ENCODE results near the gene PRKAR2A. TPM values are rescaled to one million over a fixed set of nuclear protein-coding genes. Genes with fewer than 3 reads are reported as not detected.
"Not testable (repeated sequence)": the region's sequence is repeated elsewhere in the genome, so short reads cannot be mapped to it uniquely, and the experiment has no call there.

The PRKAR2A gene
- total RNA-seq, 2 donors from 2014 or later: 38.9 to 41.2 TPM

GRCh38 chr3:48739617-48739954, 108.1 kb downstream of the PRKAR2A start:
- TF ChIP-seq CTCF (conservative IDR thresholded peaks at IDR 0.05): no peak
- no peaks in the 10 kb centered on the region for H3K36me3 ChIP-seq (ENCODE audit: control insufficient read depth, insufficient read depth, low read length)
- WGBS, 2 experiments (ENCODE audit: insufficient coverage in 1 of 2, insufficient read length in 1 of 2): 85 to 100% methylated on average over 3 to 6 of the region's 6 CpGs
- H3K27ac ChIP-seq (ENCODE audit: low read depth, low read length): no peak overlapping the region
- peaks cover 5% of the 10 kb centered on the region for H3K4me1 ChIP-seq (ENCODE audit: control insufficient read depth, insufficient read depth, low read length)
- H3K9me3 ChIP-seq (ENCODE audit: control insufficient read depth, low read length): no peaks in the 10 kb centered on the region
- Mint-ChIP-seq H3K36me3 (ENCODE audit: low read depth) (no peaks in the 10 kb centered on the region), H3K4me1 (peaks cover 11% of the 10 kb centered on the region), H3K4me3 (no peak overlapping the region), H3K9me3 (peaks cover 6% of the 10 kb centered on the region), H3K27me3 (ENCODE audit: insufficient read depth) (no peaks in the 10 kb centered on the region), H3K27ac (no peak overlapping the region)
- no peaks in the 10 kb centered on the region for H3K27me3 ChIP-seq (ENCODE audit: control insufficient read depth, insufficient read depth, low read length, poor library complexity, severe bottlenecking)
- DNase-seq: no peak
- H3K9ac ChIP-seq (ENCODE audit: extremely low read depth, low read length, poor library complexity, severe bottlenecking): no peak overlapping the region
- H3K4me3 ChIP-seq (ENCODE audit: low read length): no peak overlapping the region

GRCh38 chr3:48738926-48739616, 108.6 kb downstream of the PRKAR2A start:
- H3K27ac ChIP-seq (ENCODE audit: low read depth, low read length): no peak overlapping the region
- H3K9me3 Mint-ChIP-seq: peaks cover 6% of the 10 kb centered on the region
- H3K4me1 Mint-ChIP-seq: peaks cover 11% of the 10 kb centered on the region
- WGBS, 2 experiments (ENCODE audit: insufficient coverage in 1 of 2, insufficient read length in 1 of 2): 91 to 100% methylated on average over 2 to 9 of the region's 9 CpGs
- H3K4me1 ChIP-seq (ENCODE audit: control insufficient read depth, insufficient read depth, low read length): peaks cover 5% of the 10 kb centered on the region
- H3K27me3 ChIP-seq (ENCODE audit: control insufficient read depth, insufficient read depth, low read length, poor library complexity, severe bottlenecking): no peaks in the 10 kb centered on the region
- H3K9me3 ChIP-seq (ENCODE audit: control insufficient read depth, low read length): no peaks in the 10 kb centered on the region
- no peak overlapping the region for H3K27ac Mint-ChIP-seq
- no peak for DNase-seq
- H3K4me3 ChIP-seq (ENCODE audit: low read length): no peak overlapping the region
- no peak for TF ChIP-seq CTCF (conservative IDR thresholded peaks at IDR 0.05)
- H3K36me3 ChIP-seq (ENCODE audit: control insufficient read depth, insufficient read depth, low read length): no peaks in the 10 kb centered on the region
- no peaks in the 10 kb centered on the region for H3K27me3 Mint-ChIP-seq (ENCODE audit: insufficient read depth)
- H3K4me3 Mint-ChIP-seq: no peak overlapping the region
- H3K9ac ChIP-seq (ENCODE audit: extremely low read depth, low read length, poor library complexity, severe bottlenecking): no peak overlapping the region
- H3K36me3 Mint-ChIP-seq (ENCODE audit: low read depth): no peaks in the 10 kb centered on the region

GRCh38 chr3:48738144-48738536, 109.5 kb downstream of the PRKAR2A start:
- no peak for DNase-seq
- no peaks in the 10 kb centered on the region for H3K27me3 ChIP-seq (ENCODE audit: control insufficient read depth, insufficient read depth, low read length, poor library complexity, severe bottlenecking)
- no peak overlapping the region for H3K4me3 ChIP-seq (ENCODE audit: low read length)
- no peak overlapping the region for H3K27ac ChIP-seq (ENCODE audit: low read depth, low read length)
- H3K36me3 Mint-ChIP-seq (ENCODE audit: low read depth): no peaks in the 10 kb centered on the region
- H3K27me3 Mint-ChIP-seq (ENCODE audit: insufficient read depth): no peaks in the 10 kb centered on the region
- no peak overlapping the region for H3K9ac ChIP-seq (ENCODE audit: extremely low read depth, low read length, poor library complexity, severe bottlenecking)
- peaks cover 11% of the 10 kb centered on the region for H3K4me1 Mint-ChIP-seq
- no peaks in the 10 kb centered on the region for H3K36me3 ChIP-seq (ENCODE audit: control insufficient read depth, insufficient read depth, low read length)
- 98% methylated on average over 3 of the region's 3 CpGs; no CpG with 5 or more reads in 1 of the 2 experiments for WGBS, 2 experiments (ENCODE audit: insufficient coverage in 1 of 2, insufficient read length in 1 of 2)
- peaks cover 15% of the 10 kb centered on the region for H3K9me3 Mint-ChIP-seq
- no peaks in the 10 kb centered on the region for H3K9me3 ChIP-seq (ENCODE audit: control insufficient read depth, low read length)
- no peak for TF ChIP-seq CTCF (conservative IDR thresholded peaks at IDR 0.05)
- H3K27ac Mint-ChIP-seq: no peak overlapping the region
- H3K4me3 Mint-ChIP-seq: no peak overlapping the region
- H3K4me1 ChIP-seq (ENCODE audit: control insufficient read depth, insufficient read depth, low read length): peaks cover 5% of the 10 kb centered on the region

- not testable (repeated sequence) for DNase-seq; H3K4me3 Mint-ChIP-seq; H3K4me1 ChIP-seq (ENCODE audit: control insufficient read depth, insufficient read depth, low read length); H3K27ac ChIP-seq (ENCODE audit: low read depth, low read length); H3K4me1 Mint-ChIP-seq; H3K27me3 ChIP-seq (ENCODE audit: control insufficient read depth, insufficient read depth, low read length, poor library complexity, severe bottlenecking); H3K9me3 ChIP-seq (ENCODE audit: control insufficient read depth, low read length); H3K27me3 Mint-ChIP-seq (ENCODE audit: insufficient read depth); H3K36me3 ChIP-seq (ENCODE audit: control insufficient read depth, insufficient read depth, low read length); H3K9ac ChIP-seq (ENCODE audit: extremely low read depth, low read length, poor library complexity, severe bottlenecking); H3K4me3 ChIP-seq (ENCODE audit: low read length); H3K36me3 Mint-ChIP-seq (ENCODE audit: low read depth)
- 74 to 80% methylated on average over 3 to 5 of the region's 8 CpGs for WGBS, 2 experiments (ENCODE audit: insufficient coverage in 1 of 2, insufficient read length in 1 of 2)
- peaks cover 18% of the 10 kb centered on the region for H3K9me3 Mint-ChIP-seq
- H3K27ac Mint-ChIP-seq: peak overlapping the region; percentile 53
Observed at GRCh38 chr3:48735075-48735767, 112.5 kb downstream of the PRKAR2A start.

GRCh38 chr3:48734541-48734940, 113.1 kb downstream of the PRKAR2A start:
- H3K27ac ChIP-seq (ENCODE audit: low read depth, low read length); DNase-seq; H3K4me1 ChIP-seq (ENCODE audit: control insufficient read depth, insufficient read depth, low read length); H3K36me3 Mint-ChIP-seq (ENCODE audit: low read depth); H3K4me3 ChIP-seq (ENCODE audit: low read length); H3K27me3 ChIP-seq (ENCODE audit: control insufficient read depth, insufficient read depth, low read length, poor library complexity, severe bottlenecking); H3K4me1 Mint-ChIP-seq; H3K9ac ChIP-seq (ENCODE audit: extremely low read depth, low read length, poor library complexity, severe bottlenecking); H3K36me3 ChIP-seq (ENCODE audit: control insufficient read depth, insufficient read depth, low read length); H3K9me3 ChIP-seq (ENCODE audit: control insufficient read depth, low read length); H3K27ac Mint-ChIP-seq; H3K27me3 Mint-ChIP-seq (ENCODE audit: insufficient read depth); H3K4me3 Mint-ChIP-seq: not testable (repeated sequence)
- H3K9me3 Mint-ChIP-seq: peaks cover 18% of the 10 kb centered on the region
- WGBS, 2 experiments (ENCODE audit: insufficient coverage in 1 of 2, insufficient read length in 1 of 2): 80 to 97% methylated on average over 1 to 19 of the region's 25 CpGs
